ENCODE results near the gene SMARCA2. TPM values are rescaled to one million over a fixed set of nuclear protein-coding genes. Genes with fewer than 3 reads are reported as not detected.

Gene SMARCA2
- polyA plus RNA-seq, 2 of the 4 experiments (the other 2 are of a cell fraction): 28.7 to 33.0 TPM

DNA sequence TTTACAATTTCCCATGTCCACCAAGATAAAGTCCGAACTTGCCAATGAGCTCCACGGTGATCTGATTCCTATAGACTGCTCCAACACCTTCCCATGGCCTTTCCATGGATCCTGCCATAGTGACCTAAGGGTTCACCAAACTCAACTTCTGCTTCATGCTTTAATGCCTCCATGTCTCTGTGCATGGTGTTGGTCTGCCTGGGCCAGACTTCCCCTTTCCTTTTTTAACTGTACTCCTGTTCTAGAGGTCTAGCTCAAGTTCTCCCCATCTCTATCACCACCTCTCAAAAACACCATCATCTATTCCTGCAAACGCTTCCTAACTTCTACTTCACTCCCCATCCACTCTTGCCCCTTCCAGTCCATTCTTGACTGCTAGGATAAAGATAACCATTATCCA is 14.8 kb upstream of the SMARCA2 start:
- CTCF ChIA-PET: no interaction called here
- FAIRE-seq (no peak), ATAC-seq (no peak), DNase-seq (ENCODE audit: low read depth in 1 of 2, low spot score in 1 of 2) (no peak)
- Histone ChIP-seq H3K27ac (no peak overlapping the region), H3K4me1 (no peaks in the 10 kb centered on the region), H3K4me3 (no peak overlapping the region), H3K9me3 (no peaks in the 10 kb centered on the region), H3K4me2 (no peak overlapping the region)
- TF ChIP-seq, protein P1, sequence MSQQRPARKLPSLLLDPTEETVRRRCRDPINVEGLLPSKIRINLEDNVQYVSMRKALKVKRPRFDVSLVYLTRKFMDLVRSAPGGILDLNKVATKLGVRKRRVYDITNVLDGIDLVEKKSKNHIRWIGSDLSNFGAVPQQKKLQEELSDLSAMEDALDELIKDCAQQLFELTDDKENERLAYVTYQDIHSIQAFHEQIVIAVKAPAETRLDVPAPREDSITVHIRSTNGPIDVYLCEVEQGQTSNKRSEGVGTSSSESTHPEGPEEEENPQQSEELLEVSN (IDR thresholded peaks at IDR 0.05; ENCODE audit: borderline replicate concordance, low read depth): no peak
- TF ChIP-seq, protein P2, sequence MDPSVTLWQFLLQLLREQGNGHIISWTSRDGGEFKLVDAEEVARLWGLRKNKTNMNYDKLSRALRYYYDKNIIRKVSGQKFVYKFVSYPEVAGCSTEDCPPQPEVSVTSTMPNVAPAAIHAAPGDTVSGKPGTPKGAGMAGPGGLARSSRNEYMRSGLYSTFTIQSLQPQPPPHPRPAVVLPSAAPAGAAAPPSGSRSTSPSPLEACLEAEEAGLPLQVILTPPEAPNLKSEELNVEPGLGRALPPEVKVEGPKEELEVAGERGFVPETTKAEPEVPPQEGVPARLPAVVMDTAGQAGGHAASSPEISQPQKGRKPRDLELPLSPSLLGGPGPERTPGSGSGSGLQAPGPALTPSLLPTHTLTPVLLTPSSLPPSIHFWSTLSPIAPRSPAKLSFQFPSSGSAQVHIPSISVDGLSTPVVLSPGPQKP (IDR thresholded peaks at IDR 0.05; ENCODE audit: low read depth, low read length): no peak
- TF ChIP-seq TFCP2L1 (CRISPR knock-in tag; IDR thresholded peaks at IDR 0.05) (no peak), POLR2A (IDR thresholded peaks at IDR 0.05; ENCODE audit: low read length) (no peak), BHLHE40 (IDR thresholded peaks at IDR 0.05; ENCODE audit: low read depth, low read length) (no peak)
- POLR2A ChIA-PET: no interaction called here
- WGBS (ENCODE audit: missing lambda C conversion rate): 24% methylated on average over 3 of the region's 3 CpGs

DNA sequence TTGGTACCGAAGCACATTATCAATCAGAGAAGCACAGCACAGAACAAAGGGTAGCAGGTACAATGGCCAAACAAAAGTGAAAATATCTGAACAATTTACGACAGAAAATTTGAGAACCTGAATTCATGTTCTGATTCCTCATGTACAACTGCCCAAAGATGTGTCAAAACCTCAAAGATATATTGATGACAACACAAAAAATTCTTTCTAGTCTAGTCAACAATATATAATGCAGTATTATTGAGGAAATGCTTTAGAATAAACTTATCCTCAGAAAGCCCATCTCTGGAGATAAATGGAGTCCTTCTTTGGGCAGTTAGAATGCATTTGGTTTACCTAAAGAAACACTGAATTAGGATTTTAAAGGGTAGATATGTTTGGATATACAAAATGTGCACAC is 6.8 kb upstream of the SMARCA2 start:
- Histone ChIP-seq H3K27ac (no peak overlapping the region), H3K4me1 (no peaks in the 10 kb centered on the region), H3K4me2 (no peak overlapping the region), H3K9me3 (no peaks in the 10 kb centered on the region), H3K4me3 (no peak overlapping the region)
- POLR2A ChIA-PET: no interaction called here
- peak; percentile 18 for FAIRE-seq
- DNase-seq (ENCODE audit: low read depth in 1 of 2, low spot score in 1 of 2): no peak
- 22% methylated on average over 2 of the region's 2 CpGs for WGBS (ENCODE audit: missing lambda C conversion rate)
- TF ChIP-seq TFCP2L1 (CRISPR knock-in tag; IDR thresholded peaks at IDR 0.05): no peak
- TF ChIP-seq MAFK (IDR thresholded peaks at IDR 0.05; ENCODE audit: partially characterized antibody): peak; percentile 37
- ATAC-seq: no peak
- CTCF ChIA-PET: no interaction called here

DNA sequence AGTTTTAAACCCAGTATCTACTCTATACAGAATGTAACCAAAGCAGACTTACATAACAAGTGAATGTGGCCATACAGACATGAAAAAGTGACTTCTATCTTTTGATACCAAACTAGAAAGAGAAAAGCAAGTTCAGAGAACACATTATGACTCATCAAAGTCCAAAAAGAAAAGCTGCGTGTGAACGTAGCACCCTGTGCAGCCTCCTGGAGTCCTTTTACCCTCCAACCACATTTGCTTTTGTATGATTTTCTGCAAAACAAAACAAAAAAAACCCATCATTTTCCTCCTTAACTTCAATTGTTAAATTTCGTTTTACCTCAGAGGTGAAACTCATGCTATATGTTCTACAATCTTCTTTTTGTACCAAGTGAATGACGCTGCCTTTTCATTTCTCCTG is 2.8 kb upstream of the SMARCA2 start:
- Histone ChIP-seq H3K4me1 (no peaks in the 10 kb centered on the region), H3K27ac (no peak overlapping the region), H3K9me3 (no peaks in the 10 kb centered on the region), H3K4me3 (no peak overlapping the region), H3K4me2 (no peak overlapping the region)
- DNase-seq (ENCODE audit: low read depth in 1 of 2, low spot score in 1 of 2) (no peak), FAIRE-seq (no peak), ATAC-seq (no peak)
- ChIA-PET CTCF (interaction anchor here (0.5 kb wide), 1 partner anchor 85 kb away, joined by 3 read pairs; no protein-coding TSS in a partner anchor), POLR2A (no interaction called here)
- no peak for TF ChIP-seq FOSL2 (IDR thresholded peaks at IDR 0.05)
- peak; percentile 46 for TF ChIP-seq FOSL2 (CRISPR knock-in tag; IDR thresholded peaks at IDR 0.05)
- no peak for TF ChIP-seq EHF (CRISPR knock-in tag; IDR thresholded peaks at IDR 0.05)
- WGBS (ENCODE audit: missing lambda C conversion rate): 55% methylated on average over 4 of the region's 4 CpGs

DNA sequence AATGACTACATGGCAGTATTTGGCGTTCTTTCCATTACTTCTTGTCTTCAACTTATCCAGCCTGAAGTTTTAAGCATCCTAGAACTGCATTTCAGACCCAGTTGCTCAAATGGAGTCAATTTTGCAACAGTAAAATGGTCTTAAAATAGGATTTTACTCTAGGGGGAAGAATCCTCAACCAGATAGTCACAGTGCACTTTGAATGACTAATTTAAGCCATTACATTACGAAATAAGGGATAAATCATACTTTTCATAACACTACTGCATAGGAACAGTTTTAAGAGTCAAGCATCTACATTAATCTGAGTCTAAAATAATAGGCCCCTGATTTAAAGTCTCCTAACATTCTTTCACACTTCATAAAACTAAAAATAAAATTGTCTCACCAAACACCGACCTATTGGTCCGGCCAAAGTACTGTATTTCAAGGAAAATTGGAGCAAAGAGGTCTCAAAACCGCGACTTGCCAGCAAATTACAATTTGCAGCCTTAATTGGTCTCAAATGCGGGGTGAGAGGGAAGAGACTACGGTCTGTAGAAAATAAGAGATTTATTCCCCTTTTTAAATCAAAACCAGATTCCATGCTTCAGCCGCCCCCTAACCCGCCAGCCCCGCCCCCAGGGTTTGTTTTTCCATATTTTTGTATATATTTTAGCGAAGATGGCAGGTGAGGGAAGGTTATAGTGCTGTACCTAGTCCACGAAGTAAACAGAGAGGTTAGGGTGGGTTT is 1.2 kb upstream of the SMARCA2 start:
- FAIRE-seq: no peak

DNA sequence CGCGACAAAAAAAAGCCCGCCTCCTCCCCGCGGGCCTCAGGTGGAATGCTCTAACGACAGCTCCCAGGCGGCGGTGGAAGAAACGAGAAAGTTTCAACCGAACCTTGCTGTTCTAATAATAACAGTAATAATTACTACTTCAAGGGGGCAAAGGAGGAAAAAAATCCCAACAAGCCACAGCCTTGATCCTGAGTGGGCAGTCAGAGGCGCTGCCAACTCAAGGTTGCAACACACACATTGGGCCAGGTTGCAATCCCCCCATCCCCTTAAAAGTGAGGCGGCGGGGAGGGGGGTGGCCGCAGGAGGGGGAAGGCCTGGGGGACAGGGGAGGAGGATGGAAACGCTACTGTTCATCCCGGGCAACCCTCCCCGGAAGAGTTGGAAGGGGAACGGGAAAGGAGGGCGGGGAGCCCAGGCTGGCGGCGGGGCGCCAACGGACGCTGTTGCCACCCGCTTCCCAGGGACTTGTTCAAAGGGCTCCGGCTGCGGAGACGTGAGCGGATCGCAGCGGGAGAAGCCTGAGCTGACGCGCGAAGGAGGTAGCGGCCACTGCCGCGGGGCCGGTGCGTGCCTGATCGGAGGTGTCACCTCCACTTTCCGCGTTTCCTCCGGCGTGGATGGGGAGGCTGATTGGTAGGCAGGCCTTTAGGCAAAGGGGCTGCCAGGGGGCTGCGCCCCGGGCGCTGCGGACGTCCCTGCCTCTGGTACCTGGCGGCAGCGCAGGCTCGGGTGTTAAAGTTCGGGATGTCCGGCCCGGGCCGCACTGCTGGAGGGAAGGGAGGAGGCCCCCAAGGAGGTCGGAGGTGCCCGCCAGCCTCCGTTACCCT is 647 bp downstream of the SMARCA2 start:
- Histone ChIP-seq H3K4me1 (peaks cover 11% of the 10 kb centered on the region; the same call in 2 of the 3 replicates), H3K4me2 (peak overlapping the region; percentile 94), H3K27ac (peak overlapping the region; percentile 84 to 89), H3K9me3 (no peaks in the 10 kb centered on the region), H3K4me3 (peak overlapping the region; percentile 92)
- ATAC-seq: peak; percentile 17 to 35
- ChIA-PET POLR2A (no interaction called here), CTCF (no interaction called here)
- no peak for FAIRE-seq
- 3% methylated on average over 31 of the region's 59 CpGs for WGBS (ENCODE audit: missing lambda C conversion rate)
- TF ChIP-seq BHLHE40 (IDR thresholded peaks at IDR 0.05; ENCODE audit: low read depth, low read length) (no peak), CEBPB (IDR thresholded peaks at IDR 0.05) (no peak), ZSCAN20 (CRISPR knock-in tag; IDR thresholded peaks at IDR 0.05) (no peak), RNF2 (IDR thresholded peaks at IDR 0.05; ENCODE audit: borderline replicate concordance, low read depth) (no peak), FOSL2 (IDR thresholded peaks at IDR 0.05) (no peak), FOSL2 (CRISPR knock-in tag; IDR thresholded peaks at IDR 0.05) (no peak), NR3C1 (IDR thresholded peaks at IDR 0.05) (no peak), FOSB (CRISPR knock-in tag; IDR thresholded peaks at IDR 0.05) (no peak), ZFP36 (IDR thresholded peaks at IDR 0.05; ENCODE audit: borderline replicate concordance, partially characterized antibody) (no peak), MYC (IDR thresholded peaks at IDR 0.05; ENCODE audit: borderline replicate concordance, low read length) (no peak), EHMT2 (IDR thresholded peaks at IDR 0.05; ENCODE audit: low read depth) (no peak), TFCP2L1 (CRISPR knock-in tag; IDR thresholded peaks at IDR 0.05) (no peak), MAFK (IDR thresholded peaks at IDR 0.05; ENCODE audit: partially characterized antibody) (no peak), HDAC2 (IDR thresholded peaks at IDR 0.05) (no peak)
- TF ChIP-seq, protein P2 (IDR thresholded peaks at IDR 0.05; ENCODE audit: low read depth, low read length): no peak
- peak; percentile 30 to 36 for DNase-seq (ENCODE audit: low read depth in 1 of 2, low spot score in 1 of 2)

More for the DNA sequence above, 1.2 kb upstream of the SMARCA2 start:
- no peak for ATAC-seq
- ChIA-PET POLR2A (no interaction called here), CTCF (interaction anchor here (1.3 kb wide), 1 partner anchor 56 kb away, joined by 3 read pairs; no protein-coding TSS in a partner anchor)
- 25% methylated on average over 13 of the region's 13 CpGs for WGBS (ENCODE audit: missing lambda C conversion rate)
- no peaks in the 10 kb centered on the region for H3K9me3 ChIP-seq
- H3K4me3 ChIP-seq: peak overlapping the region; percentile 92
- H3K27ac ChIP-seq: no peak overlapping the region
- H3K4me2 ChIP-seq: peak overlapping the region; percentile 94
- TF ChIP-seq ZFP36 (IDR thresholded peaks at IDR 0.05; ENCODE audit: borderline replicate concordance, partially characterized antibody) (peak; percentile 15), CBX8 (IDR thresholded peaks at IDR 0.05) (peak; percentile 57; the same call in 1 of the 2 replicates), ZSCAN20 (CRISPR knock-in tag; IDR thresholded peaks at IDR 0.05) (no peak), RNF2 (IDR thresholded peaks at IDR 0.05; ENCODE audit: borderline replicate concordance, low read depth) (0 out of 2 replicates have a peak, but pooled peaks have one; percentile 20)
- peaks cover 8% of the 10 kb centered on the region; the same call in 2 of the 3 replicates for H3K4me1 ChIP-seq
- no peak for DNase-seq (ENCODE audit: low read depth in 1 of 2, low spot score in 1 of 2)

Measured in A549 (cell line).